Inferior parietal cortex (tissue), 1 donor: ENCODE results near the gene TRDMT1.

ENCODE experiments used
- DNase-seq: peaks from one replicate; pipeline ENCODE4 v3.0.0-alpha.2; 2016; ENCODE audit errors: extremely low spot score

The TRDMT1 gene

GRCh38 chr10:17100586-17100985 is 100.9 kb downstream of the TRDMT1 start:
- DNase-seq: no peak

- no peak for DNase-seq
These were observed 103.5 kb downstream of the TRDMT1 start for GRCh38 chr10:17098012-17098411.
